ENCODE data around the gene EPB41L4B.

DNA sequence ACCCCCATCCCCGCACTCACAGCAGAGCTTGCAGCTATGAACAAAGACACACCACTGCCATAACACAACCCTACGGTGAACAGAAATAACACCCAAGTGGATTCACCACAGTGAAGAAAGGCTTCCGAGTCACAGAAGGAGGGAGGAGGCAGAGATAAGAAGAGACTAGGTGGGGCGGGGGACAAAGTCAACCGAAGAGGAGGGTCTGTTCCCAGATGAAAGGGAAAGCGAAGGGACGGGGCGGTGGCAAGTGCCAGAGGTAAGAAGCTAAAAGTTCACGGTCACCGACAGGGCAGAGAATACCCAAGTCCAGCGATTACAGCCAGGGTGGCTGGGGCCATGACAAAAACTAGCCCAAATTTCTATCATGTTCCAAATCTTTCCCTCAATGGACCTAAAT lies 21.0 kb downstream of the EPB41L4B start:
- TF ChIP-seq, protein P1, sequence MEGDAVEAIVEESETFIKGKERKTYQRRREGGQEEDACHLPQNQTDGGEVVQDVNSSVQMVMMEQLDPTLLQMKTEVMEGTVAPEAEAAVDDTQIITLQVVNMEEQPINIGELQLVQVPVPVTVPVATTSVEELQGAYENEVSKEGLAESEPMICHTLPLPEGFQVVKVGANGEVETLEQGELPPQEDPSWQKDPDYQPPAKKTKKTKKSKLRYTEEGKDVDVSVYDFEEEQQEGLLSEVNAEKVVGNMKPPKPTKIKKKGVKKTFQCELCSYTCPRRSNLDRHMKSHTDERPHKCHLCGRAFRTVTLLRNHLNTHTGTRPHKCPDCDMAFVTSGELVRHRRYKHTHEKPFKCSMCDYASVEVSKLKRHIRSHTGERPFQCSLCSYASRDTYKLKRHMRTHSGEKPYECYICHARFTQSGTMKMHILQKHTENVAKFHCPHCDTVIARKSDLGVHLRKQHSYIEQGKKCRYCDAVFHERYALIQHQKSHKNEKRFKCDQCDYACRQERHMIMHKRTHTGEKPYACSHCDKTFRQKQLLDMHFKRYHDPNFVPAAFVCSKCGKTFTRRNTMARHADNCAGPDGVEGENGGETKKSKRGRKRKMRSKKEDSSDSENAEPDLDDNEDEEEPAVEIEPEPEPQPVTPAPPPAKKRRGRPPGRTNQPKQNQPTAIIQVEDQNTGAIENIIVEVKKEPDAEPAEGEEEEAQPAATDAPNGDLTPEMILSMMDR (conservative IDR thresholded peaks at IDR 0.05 in 1 of 2, IDR thresholded peaks at IDR 0.05 in 1 of 2; ENCODE audit: extremely low read depth in 1 of 2, insufficient read depth in 1 of 2, low read depth in 1 of 2, low read length in 2 of 2): no peak
- TF ChIP-seq EZH2 (IDR thresholded peaks at IDR 0.05; ENCODE audit: borderline replicate concordance, low read length): no peak
